Mesendoderm (in vitro differentiated cells): Measurements from ENCODE around the gene PTPN20.

Experiments used
- DNase-seq: peaks from one replicate; pipeline ENCODE4 v3.0.0; 2013
- H2AK5ac ChIP-seq: 2 replicates; pipeline ENCODE4 v1.6.1; 2013; ENCODE audit warnings: low read length, inconsistent platforms
- H2BK120ac ChIP-seq: 2 replicates; pipeline ENCODE4 v1.6.1; 2013; ENCODE audit warnings: low read depth, mild to moderate bottlenecking, low read length, moderate library complexity, mixed read lengths
- H2BK15ac ChIP-seq: replicated peaks from 2 replicates; pipeline ENCODE4 v1.6.1; 2013; ENCODE audit warnings: low read depth, mild to moderate bottlenecking, moderate library complexity
- H2BK5ac ChIP-seq: 2 replicates; pipeline ENCODE4 v1.6.1; 2013; ENCODE audit warnings: low read length, inconsistent platforms
- H3K18ac ChIP-seq: 2 replicates; pipeline ENCODE4 v1.6.1; 2013; ENCODE audit warnings: mild to moderate bottlenecking, low read length, mixed read lengths
- H3K23ac ChIP-seq: one replicate; pipeline ENCODE4 v1.6.1; 2013; ENCODE audit warnings: low read length
- H3K27ac ChIP-seq: 2 replicates; pipeline ENCODE4 v1.5.1; 2013; ENCODE audit warnings: low read depth, mild to moderate bottlenecking, inconsistent platforms, low read length, moderate library complexity
- H3K27me3 ChIP-seq: 2 replicates; pipeline ENCODE4 v1.6.1; 2013; ENCODE audit warnings: low read length, control low read depth, mild to moderate bottlenecking, inconsistent platforms; ENCODE audit not compliant: insufficient read depth, poor library complexity
- H3K36me3 ChIP-seq: 2 replicates; pipeline ENCODE4 v1.6.1; 2013; ENCODE audit warnings: low read length, inconsistent platforms; ENCODE audit not compliant: control insufficient read depth, insufficient read depth
- H3K4ac ChIP-seq: one replicate; pipeline ENCODE4 v1.6.1; 2013; ENCODE audit warnings: low read depth, mild to moderate bottlenecking, low read length, moderate library complexity
- H3K4me1 ChIP-seq: 2 replicates; pipeline ENCODE4 v1.6.1; 2013; ENCODE audit warnings: low read depth, low read length, inconsistent platforms; ENCODE audit not compliant: control insufficient read depth
- H3K4me2 ChIP-seq: 2 replicates; pipeline ENCODE4 v1.6.1; 2013; ENCODE audit warnings: low read length
- H3K4me3 ChIP-seq: 2 replicates; pipeline ENCODE4 v1.5.1; 2013; ENCODE audit warnings: mild to moderate bottlenecking, low read length
- H3K56ac ChIP-seq: one replicate; pipeline ENCODE4 v1.6.1; 2013; ENCODE audit warnings: low read length
- H3K79me1 ChIP-seq: 2 replicates; pipeline ENCODE4 v1.6.1; 2013; ENCODE audit warnings: low read length, inconsistent platforms
- H3K79me2 ChIP-seq: 2 replicates; pipeline ENCODE4 v1.6.1; 2013; ENCODE audit warnings: mild to moderate bottlenecking, low read length; ENCODE audit not compliant: control insufficient read depth, insufficient read depth
- H3K9ac ChIP-seq: 2 replicates; pipeline ENCODE4 v1.6.1; 2013; ENCODE audit warnings: low read length, inconsistent platforms
- H4K5ac ChIP-seq: one replicate; pipeline ENCODE4 v1.6.1; 2013; ENCODE audit warnings: low read length
- H4K8ac ChIP-seq: one replicate; pipeline ENCODE4 v1.6.1; 2013; ENCODE audit warnings: low read depth, mild to moderate bottlenecking, control low read depth, low read length, moderate library complexity
- WGBS: extraction: QIAGEN DNeasy Blood & Tissue Kit; methylation state at CpG from one replicate; pipeline ENCODE4 v1.1.7; 2013; ENCODE audit warnings: low lambda C conversion rate, missing lambda C conversion rate; ENCODE audit not compliant: insufficient coverage; ENCODE audit errors: extremely low coverage; 5-methylcytosine and 5-hydroxymethylcytosine counted together

PTPN20 gene

DNA sequence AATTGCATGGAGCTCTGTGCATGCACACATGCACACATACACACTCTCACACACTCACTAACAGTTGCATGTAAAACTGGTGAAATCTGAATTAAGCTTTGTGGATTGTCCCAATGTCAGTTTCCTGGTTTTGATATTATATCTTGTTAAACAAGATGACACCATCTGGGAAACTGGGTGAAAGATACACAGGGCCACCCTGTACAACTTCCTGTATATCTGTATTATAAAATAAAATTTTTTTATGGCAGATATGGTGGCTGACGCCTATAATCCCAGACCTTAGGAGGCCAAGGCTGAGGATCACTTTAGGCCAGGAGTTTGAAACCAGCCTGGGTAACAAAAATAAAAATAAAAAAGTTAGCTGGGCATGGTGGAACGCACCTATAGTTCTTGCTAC is 87.4 kb downstream of the PTPN20 start:
- no peak overlapping the region for H3K4ac ChIP-seq
- no peak overlapping the region for H2AK5ac ChIP-seq
- H3K79me2 ChIP-seq: no peaks in the 10 kb centered on the region
- no peak overlapping the region for H3K56ac ChIP-seq
- H3K9ac ChIP-seq: no peak overlapping the region
- no peak overlapping the region for H2BK5ac ChIP-seq
- no peaks in the 10 kb centered on the region for H3K27me3 ChIP-seq
- H2BK120ac ChIP-seq: no peak overlapping the region
- H4K5ac ChIP-seq: no peak overlapping the region
- H3K36me3 ChIP-seq: no peaks in the 10 kb centered on the region
- no peak overlapping the region for H3K4me3 ChIP-seq
- H3K79me1 ChIP-seq: no peaks in the 10 kb centered on the region
- H3K4me1 ChIP-seq: no peaks in the 10 kb centered on the region
- no peak overlapping the region for H4K8ac ChIP-seq
- no peak overlapping the region for H3K4me2 ChIP-seq
- H2BK15ac ChIP-seq: no peak overlapping the region
- no peak overlapping the region for H3K27ac ChIP-seq
- no CpG with 5 or more reads among the region's 2 CpGs for WGBS
- no peak for DNase-seq
- no peak overlapping the region for H3K23ac ChIP-seq
- H3K18ac ChIP-seq: no peak overlapping the region

DNA sequence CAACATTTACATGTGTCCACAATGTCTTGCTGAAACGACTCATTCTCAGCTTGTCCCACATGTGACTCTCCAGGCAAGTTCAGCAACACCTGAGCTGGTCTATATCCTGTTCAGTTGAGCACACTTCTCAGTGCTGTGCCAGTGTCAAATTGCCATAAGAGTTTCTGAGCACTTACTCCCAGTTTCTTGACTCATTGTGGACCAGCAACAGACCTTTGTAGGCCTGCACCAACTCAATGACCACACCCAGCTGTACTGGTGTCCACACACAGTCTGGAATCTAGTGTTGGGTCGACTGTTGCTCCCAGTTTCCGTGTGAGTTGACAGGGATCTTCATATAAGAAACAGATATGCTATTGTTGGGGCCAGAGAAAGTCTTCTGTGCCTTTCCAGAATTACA is 88.0 kb downstream of the PTPN20 start:
- DNase-seq: no peak
- Histone ChIP-seq H3K4me3 (no peak overlapping the region), H3K27ac (no peak overlapping the region), H3K4me2 (no peak overlapping the region), H2AK5ac (no peak overlapping the region), H3K4ac (no peak overlapping the region), H2BK120ac (no peak overlapping the region), H3K4me1 (no peaks in the 10 kb centered on the region), H2BK5ac (no peak overlapping the region), H3K18ac (no peak overlapping the region), H3K56ac (no peak overlapping the region), H3K79me2 (no peaks in the 10 kb centered on the region), H3K23ac (no peak overlapping the region), H4K5ac (no peak overlapping the region), H2BK15ac (no peak overlapping the region), H3K36me3 (no peaks in the 10 kb centered on the region), H3K79me1 (no peaks in the 10 kb centered on the region), H4K8ac (no peak overlapping the region), H3K9ac (no peak overlapping the region), H3K27me3 (no peaks in the 10 kb centered on the region)
- no CpG with 5 or more reads among the region's 3 CpGs for WGBS

DNA sequence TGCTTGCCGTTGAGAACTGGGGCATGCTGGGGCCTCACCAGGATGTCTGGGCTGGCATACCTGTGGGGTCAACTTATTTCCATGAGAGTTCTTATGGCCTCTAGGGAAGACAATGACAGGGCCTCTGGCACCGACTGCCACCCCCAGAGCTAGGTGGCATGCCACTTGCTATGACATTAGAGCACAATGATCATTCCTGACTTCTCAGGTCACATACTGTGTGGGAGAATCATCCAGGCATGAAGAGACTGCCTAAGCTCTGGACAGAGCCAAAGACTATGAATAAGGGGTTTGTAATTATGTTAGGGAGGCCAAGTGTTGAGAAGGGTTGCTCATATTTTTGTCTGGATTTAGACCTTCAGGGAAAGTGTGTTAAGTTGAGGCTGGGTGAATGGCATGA is 97.5 kb downstream of the PTPN20 start:
- no peaks in the 10 kb centered on the region for H3K79me1 ChIP-seq
- no peak overlapping the region for H4K8ac ChIP-seq
- H3K36me3 ChIP-seq: no peaks in the 10 kb centered on the region
- H3K9ac ChIP-seq: no peak overlapping the region
- H2BK15ac ChIP-seq: no peak overlapping the region
- no peak overlapping the region for H3K18ac ChIP-seq
- no peak overlapping the region for H3K4me2 ChIP-seq
- no peak overlapping the region for H2BK120ac ChIP-seq
- H3K4me1 ChIP-seq: no peaks in the 10 kb centered on the region
- no peak overlapping the region for H4K5ac ChIP-seq
- no peak overlapping the region for H3K23ac ChIP-seq
- no peak overlapping the region for H3K27ac ChIP-seq
- DNase-seq: no peak
- H3K56ac ChIP-seq: no peak overlapping the region
- H3K4me3 ChIP-seq: no peak overlapping the region
- no peak overlapping the region for H2BK5ac ChIP-seq
- WGBS: no CpG with 5 or more reads among the region's 2 CpGs
- no peak overlapping the region for H3K4ac ChIP-seq
- H3K27me3 ChIP-seq: no peaks in the 10 kb centered on the region
- H2AK5ac ChIP-seq: no peak overlapping the region
- H3K79me2 ChIP-seq: no peaks in the 10 kb centered on the region

DNA sequence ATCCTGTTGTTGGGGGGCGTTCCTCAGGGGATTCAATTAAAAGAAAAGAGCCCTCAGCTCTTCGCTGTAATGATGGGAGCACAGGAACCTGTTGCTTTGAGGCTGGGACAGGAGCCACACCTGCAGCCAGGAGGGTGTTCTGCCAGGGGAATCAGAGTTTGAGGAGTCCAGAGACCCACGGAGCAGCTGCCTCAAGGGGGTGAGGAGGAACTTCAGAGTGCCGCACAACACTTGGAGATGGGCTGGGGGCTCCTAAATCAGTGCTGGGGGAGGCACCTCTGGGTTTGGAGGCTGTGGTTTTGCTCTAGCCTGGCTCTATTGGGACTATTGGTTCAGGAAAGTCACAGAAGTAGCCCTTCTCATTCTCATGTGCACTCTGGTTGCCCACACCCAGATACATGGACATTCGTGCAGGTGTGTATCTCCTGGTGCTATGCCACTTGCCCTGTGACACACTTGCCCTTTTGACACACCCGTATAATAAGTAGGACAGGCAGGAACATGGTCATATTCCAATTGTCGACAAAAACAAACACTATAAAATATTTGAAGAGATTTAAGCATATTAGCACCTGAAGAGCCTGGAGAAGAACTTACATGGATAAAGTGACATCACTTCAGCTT is 98.1 kb downstream of the PTPN20 start:
- H4K8ac ChIP-seq: no peak overlapping the region
- H2AK5ac ChIP-seq: no peak overlapping the region
- H2BK5ac ChIP-seq: no peak overlapping the region
- H3K9ac ChIP-seq: no peak overlapping the region
- H3K27me3 ChIP-seq: no peaks in the 10 kb centered on the region
- no peaks in the 10 kb centered on the region for H3K4me1 ChIP-seq
- H3K79me1 ChIP-seq: no peaks in the 10 kb centered on the region
- no peak overlapping the region for H3K4ac ChIP-seq
- no peak overlapping the region for H3K23ac ChIP-seq
- no peak for DNase-seq
- no peak overlapping the region for H3K4me3 ChIP-seq
- WGBS: no CpG with 5 or more reads among the region's 7 CpGs
- no peak overlapping the region for H3K27ac ChIP-seq
- H4K5ac ChIP-seq: no peak overlapping the region
- no peak overlapping the region for H3K56ac ChIP-seq
- H3K4me2 ChIP-seq: no peak overlapping the region
- H3K79me2 ChIP-seq: no peaks in the 10 kb centered on the region
- no peaks in the 10 kb centered on the region for H3K36me3 ChIP-seq
- no peak overlapping the region for H2BK15ac ChIP-seq
- no peak overlapping the region for H3K18ac ChIP-seq
- H2BK120ac ChIP-seq: no peak overlapping the region

DNA sequence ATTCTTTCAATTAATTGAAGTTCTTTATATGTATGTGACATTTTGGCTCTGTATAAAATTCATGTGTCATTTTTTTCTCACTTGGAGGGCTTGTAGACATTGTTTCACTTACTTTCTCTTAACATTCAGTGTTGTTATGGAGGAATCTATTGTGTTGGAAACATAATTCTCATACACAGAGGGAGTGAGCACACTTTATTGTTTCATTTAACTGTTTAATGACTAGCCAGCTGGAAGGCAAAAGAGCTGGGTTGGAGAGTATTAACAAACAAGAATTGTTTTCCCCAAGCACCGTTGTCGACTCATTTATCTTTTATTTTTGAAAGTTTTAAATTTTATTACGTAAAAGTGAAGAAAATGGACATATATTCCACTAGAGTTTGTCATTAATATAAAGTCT is 98.8 kb downstream of the PTPN20 start:
- Histone ChIP-seq H3K27ac (no peak overlapping the region), H3K56ac (no peak overlapping the region), H3K4me3 (no peak overlapping the region), H3K79me2 (no peaks in the 10 kb centered on the region), H2BK15ac (no peak overlapping the region), H3K36me3 (no peaks in the 10 kb centered on the region), H3K18ac (no peak overlapping the region), H4K8ac (no peak overlapping the region), H3K9ac (no peak overlapping the region), H3K4me1 (no peaks in the 10 kb centered on the region), H2BK5ac (no peak overlapping the region), H2AK5ac (no peak overlapping the region), H2BK120ac (no peak overlapping the region), H3K79me1 (no peaks in the 10 kb centered on the region), H3K27me3 (no peaks in the 10 kb centered on the region), H3K4me2 (no peak overlapping the region), H3K4ac (no peak overlapping the region), H3K23ac (no peak overlapping the region), H4K5ac (no peak overlapping the region)
- no peak for DNase-seq
- WGBS: no CpG with 5 or more reads among the region's 3 CpGs

DNA sequence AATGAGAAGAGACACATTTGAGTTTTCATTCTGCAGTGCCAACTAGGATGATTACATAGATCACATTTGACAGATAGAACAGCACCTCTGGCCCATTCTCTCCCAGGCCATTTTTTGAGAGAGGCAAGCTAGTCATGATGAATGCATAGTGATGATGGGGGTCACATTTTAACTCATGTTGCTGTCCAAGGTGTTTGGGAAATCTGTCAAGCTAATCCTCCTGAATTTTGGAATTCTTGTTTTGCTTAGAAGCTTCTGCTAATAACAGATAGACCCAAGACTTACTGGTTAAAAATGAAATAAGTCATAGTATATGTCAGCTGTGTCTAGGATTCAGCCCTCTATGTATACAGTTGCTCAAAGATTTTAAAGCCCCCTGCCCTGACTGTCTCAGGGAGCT is 101.0 kb downstream of the PTPN20 start:
- Histone ChIP-seq H2BK5ac (no peak overlapping the region), H2BK15ac (no peak overlapping the region), H3K18ac (no peak overlapping the region), H2BK120ac (no peak overlapping the region), H4K5ac (no peak overlapping the region), H3K4me2 (no peak overlapping the region), H3K27ac (no peak overlapping the region), H3K56ac (no peak overlapping the region), H3K4me3 (no peak overlapping the region), H3K9ac (no peak overlapping the region), H2AK5ac (no peak overlapping the region), H3K4ac (no peak overlapping the region), H3K79me2 (no peaks in the 10 kb centered on the region), H3K23ac (no peak overlapping the region), H3K79me1 (no peaks in the 10 kb centered on the region), H3K27me3 (no peaks in the 10 kb centered on the region), H3K36me3 (no peaks in the 10 kb centered on the region), H3K4me1 (no peaks in the 10 kb centered on the region), H4K8ac (no peak overlapping the region)
- DNase-seq: no peak
